SK-N-MC (cell line): ENCODE data around the gene FBLN1.
A peak's percentile ranks its signal among the peaks of the same experiment; 100 is the strongest.

Experiments used
- DNase-seq: peaks from one replicate; pipeline ENCODE4 v3.0.0-alpha.2; 2011; ENCODE audit warnings: low read depth, low spot score
- H3K27ac ChIP-seq: fragments of 200-600 bp; sonication (generic); 2 replicates; pipeline ENCODE4 v1.5.1; 2016; ENCODE audit warnings: mixed run types
- H3K36me3 ChIP-seq: fragments of 200-600 bp; sonication (generic); 2 replicates; pipeline ENCODE4 v1.6.1; 2017; ENCODE audit warnings: antibody characterized with exemption, low read length, mixed read lengths; ENCODE audit not compliant: insufficient read depth
- H3K4me3 ChIP-seq: fragments of 200-600 bp; sonication (generic); 2 replicates; pipeline ENCODE4 v1.5.1; 2016
- H3K9ac ChIP-seq: fragments of 200-600 bp; sonication (generic); 2 replicates; pipeline ENCODE4 v1.8.0; 2017; ENCODE audit warnings: mixed run types, mixed read lengths; ENCODE audit not compliant: insufficient read length
- H3K9me3 ChIP-seq: fragments of 200-600 bp; sonication (generic); 2 replicates; pipeline ENCODE4 v1.6.1; 2017; ENCODE audit warnings: low read depth, mild to moderate bottlenecking, antibody characterized with exemption, low read length, moderate library complexity, mixed read lengths
- EZH2 ChIP-seq: fragments of 200-600 bp; sonication (generic); IDR thresholded peaks from one replicate; pipeline ENCODE4 v1.6.1; 2017; ENCODE audit warnings: antibody characterized with exemption
- FOXP2 ChIP-seq: optimal IDR thresholded peaks from 2 replicates; pipeline ENCODE3; 2011; ENCODE audit warnings: mild to moderate bottlenecking, moderate library complexity; ENCODE audit not compliant: insufficient read depth; ENCODE audit errors: extremely low read length, control extremely low read depth
- POLR2AphosphoS5 ChIP-seq: IDR thresholded peaks from 2 replicates; pipeline ENCODE4 v1.6.1; 2012; ENCODE audit warnings: mild to moderate bottlenecking, low read depth, low read length, borderline replicate concordance

Gene FBLN1

DNA sequence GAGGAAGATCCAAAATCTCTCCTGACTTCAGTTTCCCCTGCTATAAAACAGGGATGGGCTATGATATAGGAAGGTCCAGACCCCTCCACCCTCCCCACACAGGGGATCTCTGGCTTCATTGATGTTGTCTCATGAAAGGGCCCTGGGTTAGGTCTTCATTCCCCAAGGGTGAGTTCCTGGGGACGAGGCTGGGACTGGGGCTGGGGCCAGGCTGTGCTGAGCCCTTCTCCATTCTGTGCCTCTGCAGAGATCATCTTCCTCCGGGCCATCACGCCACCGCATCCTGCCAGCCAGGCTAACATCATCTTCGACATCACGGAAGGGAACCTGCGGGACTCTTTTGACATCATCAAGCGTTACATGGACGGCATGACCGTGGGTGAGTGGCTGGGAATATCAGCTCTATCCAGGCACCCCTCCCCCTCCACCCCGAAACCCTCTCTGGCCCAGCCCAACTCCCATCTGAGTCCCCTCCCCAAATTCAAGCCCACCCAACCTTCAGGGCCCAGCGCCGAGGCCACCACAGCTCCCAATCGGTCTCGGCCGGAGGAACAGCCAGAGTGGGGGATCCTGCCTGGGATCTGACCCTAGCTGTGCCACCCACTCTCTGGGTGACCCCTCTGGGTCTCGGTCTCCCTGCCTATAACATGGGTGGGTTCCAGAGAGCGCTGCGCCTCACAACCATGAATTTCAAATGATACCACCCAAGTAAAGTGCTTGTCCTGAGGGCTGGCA is 74.2 kb downstream of the FBLN1 start:
- no peak for DNase-seq
- Histone ChIP-seq H3K9ac (no peak overlapping the region), H3K27ac (no peak overlapping the region), H3K36me3 (no peaks in the 10 kb centered on the region), H3K9me3 (no peaks in the 10 kb centered on the region), H3K4me3 (no peak overlapping the region)
- TF ChIP-seq FOXP2: no peak
- TF ChIP-seq EZH2: no peak
- TF ChIP-seq POLR2AphosphoS5: no peak

- H3K9ac ChIP-seq: no peak overlapping the region
- H3K9me3 ChIP-seq: no peaks in the 10 kb centered on the region
- no peak overlapping the region for H3K4me3 ChIP-seq
- H3K27ac ChIP-seq: no peak overlapping the region
- peak; percentile 44 for DNase-seq
- TF ChIP-seq POLR2AphosphoS5 (no peak), FOXP2 (no peak), EZH2 (no peak)
- no peaks in the 10 kb centered on the region for H3K36me3 ChIP-seq
Observed at GRCh38 chr22:45577746-45578523, 75.3 kb downstream of the FBLN1 start.

DNA sequence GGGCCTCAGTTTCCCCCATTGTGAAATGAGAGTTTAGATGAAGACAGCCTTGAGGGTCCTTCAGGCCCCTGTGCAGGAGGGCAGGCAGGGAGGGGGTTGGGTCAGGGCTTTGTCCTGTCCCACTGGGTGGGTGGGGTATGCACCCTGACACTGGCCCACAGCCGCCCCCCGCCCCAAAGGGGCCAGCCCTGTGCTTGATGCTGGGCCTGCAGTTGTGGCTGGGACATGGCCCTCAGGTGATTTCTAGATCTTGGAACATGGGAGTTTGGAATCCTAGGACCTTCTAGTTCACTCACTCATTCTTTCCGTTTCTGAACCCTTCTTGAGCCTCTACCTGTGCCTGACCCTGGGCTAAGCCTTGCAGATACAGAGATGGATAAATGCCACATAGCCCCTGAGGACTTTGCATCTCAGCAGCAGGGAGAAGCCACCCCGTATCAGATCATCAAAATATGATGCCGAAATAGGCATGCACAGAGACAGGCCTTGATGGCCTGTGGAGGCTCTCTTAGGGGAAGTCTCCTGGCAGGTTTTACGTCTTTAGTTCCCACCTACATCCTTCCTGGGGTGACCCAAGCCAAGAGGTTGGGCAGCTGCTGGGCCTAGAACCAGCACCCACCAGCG is 76.0 kb downstream of the FBLN1 start:
- H3K4me3 ChIP-seq: no peak overlapping the region
- H3K27ac ChIP-seq: no peak overlapping the region
- DNase-seq: no peak
- no peak overlapping the region for H3K9ac ChIP-seq
- H3K9me3 ChIP-seq: no peaks in the 10 kb centered on the region
- H3K36me3 ChIP-seq: no peaks in the 10 kb centered on the region
- TF ChIP-seq EZH2: no peak
- TF ChIP-seq FOXP2: no peak
- no peak for TF ChIP-seq POLR2AphosphoS5

- no peak overlapping the region for H3K27ac ChIP-seq
- H3K9ac ChIP-seq: no peak overlapping the region
- no peaks in the 10 kb centered on the region for H3K9me3 ChIP-seq
- H3K4me3 ChIP-seq: no peak overlapping the region
- no peaks in the 10 kb centered on the region for H3K36me3 ChIP-seq
- no peak for DNase-seq
- TF ChIP-seq POLR2AphosphoS5 (no peak), FOXP2 (no peak), EZH2 (no peak)
Observed at GRCh38 chr22:45579306-45579705, 76.6 kb downstream of the FBLN1 start.

- Histone ChIP-seq H3K9ac (no peak overlapping the region), H3K27ac (no peak overlapping the region), H3K9me3 (no peaks in the 10 kb centered on the region), H3K36me3 (no peaks in the 10 kb centered on the region), H3K4me3 (no peak overlapping the region)
- no peak for DNase-seq
- TF ChIP-seq EZH2: no peak
- no peak for TF ChIP-seq FOXP2
- TF ChIP-seq POLR2AphosphoS5: no peak
Observed at GRCh38 chr22:45579806-45580725, 77.4 kb downstream of the FBLN1 start.

- TF ChIP-seq POLR2AphosphoS5 (no peak), EZH2 (no peak), FOXP2 (no peak)
- Histone ChIP-seq H3K9me3 (no peaks in the 10 kb centered on the region), H3K27ac (no peak overlapping the region), H3K4me3 (no peak overlapping the region), H3K36me3 (no peaks in the 10 kb centered on the region), H3K9ac (no peak overlapping the region)
- no peak for DNase-seq
Observed at GRCh38 chr22:45580726-45581381, 78.2 kb downstream of the FBLN1 start.

GRCh38 chr22:45581549-45582080 is 78.9 kb downstream of the FBLN1 start:
- Histone ChIP-seq H3K27ac (no peak overlapping the region), H3K9me3 (no peaks in the 10 kb centered on the region), H3K4me3 (no peak overlapping the region), H3K36me3 (no peaks in the 10 kb centered on the region), H3K9ac (no peak overlapping the region)
- DNase-seq: no peak
- TF ChIP-seq EZH2 (no peak), POLR2AphosphoS5 (no peak), FOXP2 (no peak)
